ENCODE data around the gene APRT. TPM values are rescaled to one million over a fixed set of nuclear protein-coding genes. Genes with fewer than 3 reads are reported as not detected.

APRT gene
- total and polyA plus RNA-seq, 4 donors = 15.8 to 107 (median 66.4) TPM

DNA sequence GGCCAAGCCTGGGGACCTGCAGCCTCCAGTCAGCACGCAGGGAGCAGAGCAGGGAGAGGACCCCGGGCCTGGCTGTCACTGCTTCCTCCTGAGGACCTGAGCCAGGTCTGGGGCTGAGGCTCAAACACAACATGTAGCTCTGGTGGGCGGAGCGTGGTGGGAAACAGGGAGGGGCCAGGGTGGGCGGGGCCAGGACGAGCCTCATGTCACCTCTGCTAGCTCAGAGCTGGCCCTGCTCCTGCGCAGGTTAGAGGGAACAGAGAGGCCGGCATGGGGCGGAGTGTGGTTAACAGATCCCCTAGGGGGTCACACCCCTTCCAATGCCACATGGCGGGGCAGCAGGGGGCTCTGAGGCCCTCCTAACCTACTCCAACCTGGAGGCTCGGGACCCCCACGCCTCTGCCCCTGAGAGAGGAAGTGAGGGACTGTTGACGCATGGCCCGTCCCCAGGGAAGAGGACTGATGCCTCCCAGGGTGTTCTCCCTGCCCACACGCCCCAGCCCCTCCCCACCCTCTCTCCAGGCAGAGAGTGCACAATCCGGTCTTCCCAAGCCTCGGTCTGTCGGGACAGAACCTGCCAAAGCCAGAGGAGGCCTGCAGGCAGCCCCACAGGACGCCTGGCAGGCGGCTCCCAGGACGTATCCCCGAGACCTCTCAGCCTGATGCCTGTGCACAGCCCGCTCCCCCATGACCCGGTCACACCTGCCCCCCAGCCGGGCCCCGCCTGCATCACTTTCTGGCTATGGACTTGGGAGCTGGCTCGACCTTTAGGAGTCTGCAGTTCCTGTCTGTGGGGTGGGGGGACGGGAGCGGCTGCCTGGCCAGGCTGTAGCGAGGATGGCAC is 41.9 kb downstream of the APRT start:
- no peak for DNase-seq (ENCODE audit: low read depth in 4 of 6, low spot score in 6 of 6)
- Histone ChIP-seq H3K27ac (ENCODE audit: low read depth, low read length) (no peak overlapping the region), H3K4me3 (ENCODE audit: low read depth, low read length) (no peak overlapping the region), H3K9me3 (ENCODE audit: control insufficient read depth, insufficient read depth, low read length) (no peaks in the 10 kb centered on the region), H3K4me1 (ENCODE audit: control insufficient read depth, insufficient read depth, low read length) (peaks cover 74% of the 10 kb centered on the region), H3K27me3 (ENCODE audit: control insufficient read depth, insufficient read depth, low read length) (peaks cover 11% of the 10 kb centered on the region), H3K36me3 (ENCODE audit: control insufficient read depth, insufficient read depth, low read length) (no peaks in the 10 kb centered on the region)
- 36% methylated on average over 23 of the region's 30 CpGs for WGBS (ENCODE audit: insufficient coverage)

DNA sequence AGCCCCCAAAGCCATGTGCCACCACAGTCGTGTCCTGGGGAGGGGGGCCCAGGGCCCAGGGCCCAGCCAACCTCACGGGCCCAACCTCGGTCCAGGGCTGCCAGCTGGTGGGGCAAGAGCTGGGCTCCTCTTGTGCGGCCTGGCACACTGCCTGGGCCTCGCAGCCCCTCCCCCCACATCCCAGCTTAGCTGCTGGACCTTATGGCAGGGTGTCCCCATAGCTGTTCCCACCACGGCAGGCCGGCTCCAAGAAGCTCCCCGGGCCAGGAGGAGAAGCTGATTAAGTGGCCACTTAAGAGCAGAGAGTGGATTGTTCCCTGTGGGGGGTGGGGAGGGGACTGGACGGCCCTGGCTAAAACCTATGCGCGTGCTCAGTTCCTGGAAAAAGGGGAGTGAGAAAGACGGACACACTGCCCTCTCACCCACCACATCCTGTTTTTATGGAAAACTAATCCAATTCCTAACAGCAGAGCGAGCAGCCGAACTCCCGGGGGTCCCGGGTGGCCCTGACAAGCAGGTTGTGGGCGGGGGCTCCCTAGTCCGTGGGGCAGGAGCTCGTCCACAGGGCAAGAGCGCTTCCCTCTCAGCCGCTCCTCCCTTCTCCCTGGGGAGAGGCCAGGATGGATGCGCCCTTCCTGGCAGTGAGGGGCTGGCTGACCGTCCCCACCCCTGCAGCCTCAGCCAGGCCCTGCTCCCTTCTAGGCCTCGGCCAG is 43.5 kb downstream of the APRT start:
- Histone ChIP-seq H3K27ac (ENCODE audit: low read depth, low read length) (peak overlapping the region; percentile 57), H3K4me1 (ENCODE audit: control insufficient read depth, insufficient read depth, low read length) (peaks cover 65% of the 10 kb centered on the region), H3K9me3 (ENCODE audit: control insufficient read depth, insufficient read depth, low read length) (no peaks in the 10 kb centered on the region), H3K4me3 (ENCODE audit: low read depth, low read length) (no peak overlapping the region), H3K27me3 (ENCODE audit: control insufficient read depth, insufficient read depth, low read length) (peaks cover 11% of the 10 kb centered on the region), H3K36me3 (ENCODE audit: control insufficient read depth, insufficient read depth, low read length) (no peaks in the 10 kb centered on the region)
- WGBS (ENCODE audit: insufficient coverage) = 33% methylated on average over 16 of the region's 24 CpGs
- peak in 2 of 6 donors; percentile 66 to 82 for DNase-seq (ENCODE audit: low read depth in 4 of 6, low spot score in 6 of 6)

DNA sequence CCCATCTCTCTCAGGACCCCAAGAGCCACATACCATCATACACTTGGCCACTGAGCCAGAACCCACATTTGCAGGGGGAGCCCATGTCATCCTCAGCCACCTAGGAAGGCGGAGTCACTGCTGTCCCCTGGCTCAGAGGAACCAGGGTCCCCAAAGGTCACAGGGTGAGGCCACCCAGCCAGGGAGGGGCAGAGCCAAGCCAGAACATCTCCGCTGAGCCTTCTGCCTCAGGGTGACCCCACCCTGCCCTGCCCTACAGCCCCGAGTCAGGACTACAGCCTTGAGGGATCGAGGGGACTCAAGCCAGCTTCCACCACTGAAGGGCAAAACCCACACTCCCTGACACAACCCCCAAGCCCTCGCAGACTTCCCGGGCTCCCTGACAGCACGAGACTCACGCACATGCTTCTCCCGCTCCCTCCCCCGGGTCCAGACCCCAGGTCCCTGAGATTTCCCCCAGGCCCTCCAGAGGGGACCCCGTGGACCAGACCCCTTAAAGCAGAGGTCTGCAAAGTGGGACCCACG is 44.1 kb downstream of the APRT start:
- Histone ChIP-seq H3K27me3 (ENCODE audit: control insufficient read depth, insufficient read depth, low read length) (peaks cover 11% of the 10 kb centered on the region), H3K4me1 (ENCODE audit: control insufficient read depth, insufficient read depth, low read length) (peaks cover 59% of the 10 kb centered on the region)
- WGBS (ENCODE audit: insufficient coverage) = 56% methylated on average over 12 of the region's 12 CpGs

DNA sequence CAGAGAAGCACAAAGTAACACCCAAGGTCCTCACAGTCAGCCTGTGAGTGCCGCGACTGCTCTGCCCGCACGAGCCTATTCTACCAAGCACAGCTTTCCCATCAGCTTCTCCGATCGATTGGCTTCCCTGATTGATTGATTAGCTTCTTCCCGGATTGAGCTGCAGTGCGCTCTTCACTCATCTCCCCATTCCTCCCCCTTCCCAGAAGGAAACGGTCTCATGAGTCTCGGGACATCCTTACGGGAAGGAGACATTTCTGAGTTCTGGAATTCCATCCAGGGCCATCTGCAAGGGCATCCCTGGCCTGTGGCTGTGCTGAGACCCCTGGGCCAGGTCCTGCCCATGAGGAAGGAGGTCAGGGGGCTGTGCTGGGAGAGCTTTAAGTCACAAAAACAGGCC is 44.8 kb downstream of the APRT start:
- DNase-seq (ENCODE audit: low read depth in 4 of 6, low spot score in 6 of 6) = no peak
- Histone ChIP-seq H3K27ac (ENCODE audit: low read depth, low read length) (no peak overlapping the region), H3K4me1 (ENCODE audit: control insufficient read depth, insufficient read depth, low read length) (peaks cover 58% of the 10 kb centered on the region), H3K4me3 (ENCODE audit: low read depth, low read length) (no peak overlapping the region), H3K9me3 (ENCODE audit: control insufficient read depth, insufficient read depth, low read length) (no peaks in the 10 kb centered on the region), H3K27me3 (ENCODE audit: control insufficient read depth, insufficient read depth, low read length) (peaks cover 11% of the 10 kb centered on the region), H3K36me3 (ENCODE audit: control insufficient read depth, insufficient read depth, low read length) (no peaks in the 10 kb centered on the region)
- 77% methylated on average over 8 of the region's 11 CpGs for WGBS (ENCODE audit: insufficient coverage)

More for the DNA sequence above, 44.1 kb downstream of the APRT start:
- Histone ChIP-seq H3K9me3 (ENCODE audit: control insufficient read depth, insufficient read depth, low read length) (no peaks in the 10 kb centered on the region), H3K27ac (ENCODE audit: low read depth, low read length) (peak overlapping the region; percentile 57), H3K4me3 (ENCODE audit: low read depth, low read length) (no peak overlapping the region), H3K36me3 (ENCODE audit: control insufficient read depth, insufficient read depth, low read length) (no peaks in the 10 kb centered on the region)
- no peak for DNase-seq (ENCODE audit: low read depth in 4 of 6, low spot score in 6 of 6)

DNA sequence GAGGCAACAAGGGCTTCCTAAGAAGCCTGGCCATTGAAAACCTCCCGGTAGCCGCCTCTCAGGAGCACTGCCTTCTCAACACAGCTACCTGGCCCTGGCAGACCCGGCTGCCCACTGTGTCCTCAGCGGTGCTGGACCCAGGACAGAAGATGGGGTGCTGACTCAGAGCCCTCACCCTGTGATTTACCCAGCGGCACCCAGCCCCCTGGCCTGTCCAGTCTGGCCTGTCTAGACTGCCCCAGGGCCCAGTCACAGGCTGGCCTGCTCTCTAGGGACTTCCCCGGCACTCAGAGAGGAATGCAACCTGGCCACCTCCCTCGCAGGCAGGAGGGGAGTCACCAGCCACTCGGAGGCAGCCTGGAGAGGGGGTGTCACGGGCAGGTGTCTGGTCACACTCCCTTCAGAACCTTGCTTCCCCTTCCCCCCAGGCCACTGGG is 46.8 kb downstream of the APRT start:
- H3K4me3 ChIP-seq (ENCODE audit: low read depth, low read length) = no peak overlapping the region
- no peaks in the 10 kb centered on the region for H3K9me3 ChIP-seq (ENCODE audit: control insufficient read depth, insufficient read depth, low read length)
- H3K36me3 ChIP-seq (ENCODE audit: control insufficient read depth, insufficient read depth, low read length) = peaks cover 2% of the 10 kb centered on the region
- no peak overlapping the region for H3K27ac ChIP-seq (ENCODE audit: low read depth, low read length)
- no peak for DNase-seq (ENCODE audit: low read depth in 4 of 6, low spot score in 6 of 6)
- H3K27me3 ChIP-seq (ENCODE audit: control insufficient read depth, insufficient read depth, low read length) = peaks cover 3% of the 10 kb centered on the region
- H3K4me1 ChIP-seq (ENCODE audit: control insufficient read depth, insufficient read depth, low read length) = peaks cover 48% of the 10 kb centered on the region
- WGBS (ENCODE audit: insufficient coverage) = 71% methylated on average over 8 of the region's 9 CpGs

DNA sequence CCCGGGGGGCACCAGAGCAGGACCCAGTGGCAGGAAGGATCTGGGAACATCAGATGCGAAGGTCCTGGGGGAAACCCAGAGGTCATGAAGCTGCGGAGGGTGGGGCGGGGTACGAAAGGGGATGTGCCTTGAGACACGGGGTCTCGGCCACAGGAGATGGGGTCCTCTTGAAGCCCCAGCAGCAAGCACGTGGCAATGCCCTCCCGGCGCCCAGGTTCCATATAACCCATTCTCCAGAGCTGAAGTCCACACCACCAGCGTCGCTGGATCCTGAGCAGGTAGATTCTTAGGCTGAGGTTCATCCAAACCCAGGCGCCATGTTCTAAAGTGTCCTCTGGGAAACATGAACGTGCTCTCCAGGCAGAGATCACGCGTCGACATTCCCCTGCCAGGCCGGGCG is 47.6 kb downstream of the APRT start:
- Histone ChIP-seq H3K9me3 (ENCODE audit: control insufficient read depth, insufficient read depth, low read length) (peaks cover under 1% of the 10 kb centered on the region), H3K27ac (ENCODE audit: low read depth, low read length) (no peak overlapping the region), H3K4me3 (ENCODE audit: low read depth, low read length) (no peak overlapping the region), H3K27me3 (ENCODE audit: control insufficient read depth, insufficient read depth, low read length) (no peaks in the 10 kb centered on the region), H3K36me3 (ENCODE audit: control insufficient read depth, insufficient read depth, low read length) (peaks cover 2% of the 10 kb centered on the region), H3K4me1 (ENCODE audit: control insufficient read depth, insufficient read depth, low read length) (peaks cover 46% of the 10 kb centered on the region)
- DNase-seq (ENCODE audit: low read depth in 4 of 6, low spot score in 6 of 6) = no peak
- WGBS (ENCODE audit: insufficient coverage) = 91% methylated on average over 19 of the region's 19 CpGs

DNA sequence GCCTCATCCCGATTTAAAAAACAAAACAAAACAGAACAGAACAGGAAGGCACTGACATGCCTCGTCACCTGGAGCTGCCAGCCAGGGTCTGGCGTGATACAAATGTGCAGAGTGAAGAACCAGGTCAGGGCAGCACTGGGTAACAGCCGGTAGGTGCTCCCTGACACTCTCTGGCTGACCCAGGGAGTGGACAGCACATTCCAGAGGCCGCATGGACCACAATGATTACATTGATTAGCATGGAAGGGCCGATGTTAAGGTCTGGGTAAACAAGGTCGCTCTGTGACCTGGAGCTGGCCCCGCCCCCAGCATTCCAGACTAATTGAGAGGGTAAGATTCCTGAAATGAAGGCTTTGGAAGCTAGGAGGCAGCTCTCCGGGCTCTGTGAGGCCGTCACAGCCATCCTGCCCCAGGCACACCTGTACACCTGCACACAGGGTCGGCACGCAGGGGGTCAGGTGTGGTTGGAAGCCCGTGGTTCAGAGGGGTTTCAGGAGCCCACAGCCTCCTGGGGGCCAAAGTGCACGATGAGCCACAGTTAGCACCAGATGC is 48.1 kb downstream of the APRT start:
- H3K36me3 ChIP-seq (ENCODE audit: control insufficient read depth, insufficient read depth, low read length) = peaks cover 2% of the 10 kb centered on the region
- no peak overlapping the region for H3K27ac ChIP-seq (ENCODE audit: low read depth, low read length)
- peaks cover 3% of the 10 kb centered on the region for H3K9me3 ChIP-seq (ENCODE audit: control insufficient read depth, insufficient read depth, low read length)
- no peak overlapping the region for H3K4me3 ChIP-seq (ENCODE audit: low read depth, low read length)
- DNase-seq (ENCODE audit: low read depth in 4 of 6, low spot score in 6 of 6) = no peak
- H3K27me3 ChIP-seq (ENCODE audit: control insufficient read depth, insufficient read depth, low read length) = no peaks in the 10 kb centered on the region
- 40% methylated on average over 14 of the region's 14 CpGs for WGBS (ENCODE audit: insufficient coverage)
- peaks cover 41% of the 10 kb centered on the region for H3K4me1 ChIP-seq (ENCODE audit: control insufficient read depth, insufficient read depth, low read length)

DNA sequence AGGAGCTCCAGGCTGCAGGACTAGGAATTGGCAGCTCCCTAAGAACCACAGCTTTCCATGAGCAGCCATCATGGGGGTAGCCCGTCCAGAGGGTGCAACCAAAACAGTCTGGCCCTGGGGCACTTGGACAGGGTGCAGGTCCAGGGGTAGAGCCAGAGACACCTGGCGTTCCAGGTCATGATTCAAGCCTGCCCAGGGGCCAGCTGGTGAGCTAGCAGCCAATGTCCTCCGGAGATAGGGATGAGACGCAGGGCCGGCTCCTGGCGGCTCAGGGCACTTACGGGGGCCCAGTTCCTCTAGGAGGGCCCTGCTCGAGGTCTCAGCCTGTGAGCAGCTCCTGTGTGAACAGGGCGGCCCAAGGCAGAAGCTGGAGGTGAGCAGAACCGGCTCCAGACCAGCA is 48.8 kb downstream of the APRT start:
- Histone ChIP-seq H3K27ac (ENCODE audit: low read depth, low read length) (no peak overlapping the region), H3K9me3 (ENCODE audit: control insufficient read depth, insufficient read depth, low read length) (peaks cover 3% of the 10 kb centered on the region), H3K4me3 (ENCODE audit: low read depth, low read length) (no peak overlapping the region), H3K4me1 (ENCODE audit: control insufficient read depth, insufficient read depth, low read length) (peaks cover 35% of the 10 kb centered on the region), H3K36me3 (ENCODE audit: control insufficient read depth, insufficient read depth, low read length) (peaks cover 2% of the 10 kb centered on the region), H3K27me3 (ENCODE audit: control insufficient read depth, insufficient read depth, low read length) (no peaks in the 10 kb centered on the region)
- DNase-seq (ENCODE audit: low read depth in 4 of 6, low spot score in 6 of 6) = no peak
- 77% methylated on average over 10 of the region's 10 CpGs for WGBS (ENCODE audit: insufficient coverage)

DNA sequence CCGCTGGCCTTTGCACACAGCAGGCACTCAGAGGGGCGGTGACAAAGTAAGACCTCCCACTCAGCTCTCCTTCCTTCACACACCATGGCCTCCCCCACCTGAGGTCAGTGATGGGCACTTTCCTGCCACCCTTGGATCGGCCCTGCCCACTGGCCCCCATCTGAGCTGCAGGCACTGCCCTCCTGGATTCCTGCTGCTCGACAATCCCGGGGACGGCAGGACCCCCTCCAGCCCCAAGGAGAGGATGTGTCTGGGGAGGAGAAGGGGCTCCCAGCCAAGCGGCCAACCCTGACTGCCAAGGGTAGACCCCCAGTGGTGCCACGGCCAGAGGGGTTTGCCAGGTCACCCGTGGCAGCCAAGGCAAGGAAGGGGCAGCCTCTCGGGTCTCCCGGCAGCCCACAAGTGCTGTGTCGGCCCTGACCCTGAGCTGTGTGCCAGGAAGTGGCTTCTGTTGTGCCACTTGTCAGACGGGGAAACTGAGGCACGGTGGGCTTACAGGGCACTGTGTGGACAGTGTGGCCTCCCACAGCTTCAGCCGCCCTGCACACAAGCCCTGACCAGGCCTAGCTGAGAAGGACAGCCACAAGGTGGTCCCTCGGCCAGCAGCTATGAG is 49.4 kb downstream of the APRT start:
- Histone ChIP-seq H3K27ac (ENCODE audit: low read depth, low read length) (no peak overlapping the region), H3K36me3 (ENCODE audit: control insufficient read depth, insufficient read depth, low read length) (peaks cover 2% of the 10 kb centered on the region), H3K9me3 (ENCODE audit: control insufficient read depth, insufficient read depth, low read length) (peaks cover 3% of the 10 kb centered on the region), H3K27me3 (ENCODE audit: control insufficient read depth, insufficient read depth, low read length) (no peaks in the 10 kb centered on the region), H3K4me1 (ENCODE audit: control insufficient read depth, insufficient read depth, low read length) (peaks cover 29% of the 10 kb centered on the region), H3K4me3 (ENCODE audit: low read depth, low read length) (no peak overlapping the region)
- DNase-seq (ENCODE audit: low read depth in 4 of 6, low spot score in 6 of 6) = no peak
- 65% methylated on average over 15 of the region's 16 CpGs for WGBS (ENCODE audit: insufficient coverage)
